Right atrium auricular region (tissue), 2 donors: ENCODE data around the gene SAP25. TPM values are rescaled to one million over a fixed set of nuclear protein-coding genes. Genes with fewer than 3 reads are reported as not detected.

Experiments used
- total RNA-seq, 2 donors: library from RNA; depleted of rRNA; stranded (reverse); fragments of >200 nt; gene quantifications; one replicate each; pipeline ENCODE4 v1.1.0, GENCODE V29; 2016

Gene SAP25
- total RNA-seq, 2 donors from 2014 or later: not detected

Other genes starting within 250 kb of the SAP25 start
- gene PILRB, start 215.8 kb downstream of the SAP25 start, total RNA-seq: 1 to 10 TPM; 9.3 to 9.8 TPM
- 1 to 10 TPM; 2.6 to 6.2 TPM for gene PILRA, start 200.4 kb downstream of the SAP25 start, total RNA-seq
- gene ZCWPW1, start 145.2 kb downstream of the SAP25 start, total RNA-seq: 1 to 10 TPM; 2.1 to 8.5 TPM
- 10 to 100 TPM; 12.6 to 21.9 TPM for gene MEPCE, start 144.1 kb downstream of the SAP25 start, total RNA-seq
- gene PPP1R35, start 137.4 kb downstream of the SAP25 start, total RNA-seq: 10 to 100 TPM; 18.7 to 20.2 TPM
- gene SPACDR, start 109.6 kb downstream of the SAP25 start, total RNA-seq: not detected
- gene TSC22D4, start 94.7 kb downstream of the SAP25 start, total RNA-seq: 10 to 100 TPM; 26.2 to 34.6 TPM
- 1 to 10 TPM in 1 of 2 donors, under 1 TPM in 1; 0.37 to 1.5 TPM for gene NYAP1, start 90.0 kb downstream of the SAP25 start, total RNA-seq
- 10 to 100 TPM; 16.4 to 25.8 TPM for gene AGFG2, start 34.7 kb downstream of the SAP25 start, total RNA-seq
- 10 to 100 TPM; 23.0 to 46.2 TPM for gene LRCH4, start 12.2 kb upstream of the SAP25 start, total RNA-seq
- gene FBXO24, start 12.4 kb upstream of the SAP25 start, total RNA-seq: under 1 TPM in 1 of 2 donors, not detected in 1; 0.20 TPM
- 10 to 100 TPM; 25.4 to 39.0 TPM for gene PCOLCE, start 28.5 kb upstream of the SAP25 start, total RNA-seq
- gene MOSPD3, start 38.6 kb upstream of the SAP25 start, total RNA-seq: 10 to 100 TPM; 11.8 to 13.5 TPM
- gene TFR2, start 67.7 kb upstream of the SAP25 start, total RNA-seq: under 1 TPM in 1 of 2 donors, not detected in 1; 0.19 TPM
- not detected for gene ACTL6B, start 82.5 kb upstream of the SAP25 start, total RNA-seq
- 100 to 1,000 TPM in 1 of 2 donors, 10 to 100 TPM in 1; 96.2 to 169 TPM for gene GNB2, start 99.8 kb upstream of the SAP25 start, total RNA-seq
- 10 to 100 TPM; 13.4 to 17.4 TPM for gene GIGYF1, start 120.3 kb upstream of the SAP25 start, total RNA-seq
- 10 to 100 TPM; 19.1 to 28.7 TPM for gene POP7, start 132.2 kb upstream of the SAP25 start, total RNA-seq
- not detected for gene EPO, start 146.6 kb upstream of the SAP25 start, total RNA-seq
- gene ZAN, start 159.7 kb upstream of the SAP25 start, total RNA-seq: not detected